KOPT-K1 (cell line): Measurements from ENCODE around the gene CDH18.

Source experiments
- H3K27ac ChIP-seq: fragments of 200-600 bp; sonication (generic); 2 replicates; pipeline ENCODE4 v1.5.1; 2016; ENCODE audit warnings: antibody characterized with exemption, mild to moderate bottlenecking, low read depth, low read length; ENCODE audit not compliant: poor library complexity, severe bottlenecking
- H3K36me3 ChIP-seq: fragments of 200-600 bp; sonication (generic); 2 replicates; pipeline ENCODE4 v1.5.1; 2017; ENCODE audit warnings: antibody characterized with exemption, mild to moderate bottlenecking, low read length, moderate library complexity; ENCODE audit not compliant: insufficient read depth
- H3K9me3 ChIP-seq: fragments of 200-600 bp; sonication (generic); 2 replicates; pipeline ENCODE4 v1.5.1; 2017; ENCODE audit warnings: antibody characterized with exemption, low read length, mild to moderate bottlenecking; ENCODE audit not compliant: insufficient read depth, poor library complexity, severe bottlenecking

Gene CDH18

DNA sequence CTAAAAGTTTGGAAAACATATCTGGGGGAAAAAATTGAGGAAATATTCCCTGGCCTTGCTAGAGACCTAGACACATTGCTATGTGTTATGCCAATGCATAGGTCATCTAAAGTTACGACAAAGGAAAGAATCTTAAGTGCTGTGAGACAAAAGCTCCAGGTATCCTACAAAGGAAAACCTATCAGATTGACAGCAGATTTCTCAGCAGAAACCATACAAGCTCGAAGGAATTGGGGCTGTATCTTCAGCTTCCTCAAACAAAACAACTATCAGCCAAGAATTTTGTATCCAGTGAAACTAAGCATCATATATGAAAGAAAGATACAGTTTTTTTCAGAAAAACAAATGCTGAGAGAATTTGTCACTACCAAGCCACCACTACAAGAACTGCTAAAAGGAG, 234.4 kb downstream of the CDH18 start:
- no peak overlapping the region for H3K27ac ChIP-seq
- no peaks in the 10 kb centered on the region for H3K9me3 ChIP-seq
- no peaks in the 10 kb centered on the region for H3K36me3 ChIP-seq

DNA sequence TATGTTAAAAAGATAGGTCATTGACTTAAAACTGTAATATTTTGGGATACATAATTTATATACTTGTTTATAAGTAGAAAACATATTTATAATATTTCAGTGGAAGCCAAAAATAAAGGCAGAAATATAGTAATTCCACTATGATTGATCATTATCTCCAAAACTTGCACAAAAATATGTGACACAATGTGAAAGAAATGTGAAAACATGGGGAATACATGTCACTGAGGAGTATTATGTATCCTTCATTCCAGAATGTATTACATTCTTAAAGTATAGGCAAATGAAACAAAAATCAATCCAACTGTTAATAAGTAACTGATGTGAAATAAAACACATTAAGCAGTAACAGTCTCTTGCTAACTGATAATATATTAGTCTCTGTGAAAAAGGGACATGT, 236.7 kb downstream of the CDH18 start:
- Histone ChIP-seq H3K36me3 (no peaks in the 10 kb centered on the region), H3K9me3 (no peaks in the 10 kb centered on the region), H3K27ac (no peak overlapping the region)

DNA sequence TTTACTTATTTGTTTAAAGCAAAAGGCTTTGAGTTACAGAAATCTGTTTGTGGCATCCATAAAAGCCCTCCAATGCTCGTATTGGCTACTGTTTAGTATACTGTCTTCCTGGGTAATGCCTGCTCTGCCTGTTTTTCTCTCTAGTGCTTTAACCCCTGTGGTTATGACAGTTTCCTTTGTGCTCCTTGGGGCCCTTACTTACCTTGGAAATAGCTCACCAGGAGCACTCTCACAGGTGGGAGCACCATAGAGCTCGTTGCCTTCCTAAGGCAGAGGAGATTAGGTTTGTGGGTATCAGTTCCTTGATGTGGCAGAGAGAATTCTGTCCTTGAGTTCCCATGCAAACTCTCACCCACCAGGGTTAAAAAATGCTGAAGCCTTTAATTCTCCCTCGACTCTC, 242.8 kb downstream of the CDH18 start:
- H3K27ac ChIP-seq, result no peak overlapping the region
- no peaks in the 10 kb centered on the region for H3K36me3 ChIP-seq
- H3K9me3 ChIP-seq, result no peaks in the 10 kb centered on the region

DNA sequence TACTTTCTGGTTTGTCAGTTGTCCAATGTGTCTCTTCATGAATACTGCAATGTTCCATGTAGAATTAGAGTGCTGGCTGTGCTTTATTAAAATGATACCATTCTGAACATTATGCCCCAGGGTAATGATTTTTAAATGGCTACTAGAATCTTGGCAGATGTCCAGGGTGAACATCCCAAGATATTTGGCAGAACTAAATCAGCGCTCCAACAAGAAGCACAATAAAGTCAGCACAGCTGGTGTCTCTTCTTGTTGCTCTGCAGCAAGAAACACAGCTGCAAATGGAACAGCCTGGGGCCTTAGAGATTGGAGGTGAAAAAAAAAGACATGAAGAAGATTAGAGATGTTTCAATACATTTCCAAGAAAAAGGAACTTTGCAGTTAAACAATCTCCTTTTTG, 248.3 kb downstream of the CDH18 start:
- no peaks in the 10 kb centered on the region for H3K9me3 ChIP-seq
- no peak overlapping the region for H3K27ac ChIP-seq
- no peaks in the 10 kb centered on the region for H3K36me3 ChIP-seq

DNA sequence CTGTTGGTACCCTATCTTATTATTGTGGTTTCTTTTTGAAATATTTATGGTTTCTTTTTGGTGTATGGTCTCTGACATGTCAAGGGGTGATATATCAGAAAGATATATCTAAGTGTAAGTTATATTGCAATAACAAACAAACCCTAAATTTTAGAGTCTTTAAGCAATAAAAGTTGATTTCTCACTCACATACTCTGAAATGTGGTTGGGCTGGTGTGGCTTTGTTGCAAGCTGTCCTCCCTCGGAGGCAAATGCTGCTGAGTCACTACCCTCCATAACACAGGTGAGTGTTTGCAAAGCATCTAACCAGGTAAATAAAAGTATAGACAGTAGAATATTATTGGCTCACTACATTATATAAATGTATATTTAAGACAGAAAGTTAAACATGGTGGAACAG, 253.2 kb downstream of the CDH18 start:
- no peaks in the 10 kb centered on the region for H3K9me3 ChIP-seq
- H3K36me3 ChIP-seq, result no peaks in the 10 kb centered on the region
- no peak overlapping the region for H3K27ac ChIP-seq

DNA sequence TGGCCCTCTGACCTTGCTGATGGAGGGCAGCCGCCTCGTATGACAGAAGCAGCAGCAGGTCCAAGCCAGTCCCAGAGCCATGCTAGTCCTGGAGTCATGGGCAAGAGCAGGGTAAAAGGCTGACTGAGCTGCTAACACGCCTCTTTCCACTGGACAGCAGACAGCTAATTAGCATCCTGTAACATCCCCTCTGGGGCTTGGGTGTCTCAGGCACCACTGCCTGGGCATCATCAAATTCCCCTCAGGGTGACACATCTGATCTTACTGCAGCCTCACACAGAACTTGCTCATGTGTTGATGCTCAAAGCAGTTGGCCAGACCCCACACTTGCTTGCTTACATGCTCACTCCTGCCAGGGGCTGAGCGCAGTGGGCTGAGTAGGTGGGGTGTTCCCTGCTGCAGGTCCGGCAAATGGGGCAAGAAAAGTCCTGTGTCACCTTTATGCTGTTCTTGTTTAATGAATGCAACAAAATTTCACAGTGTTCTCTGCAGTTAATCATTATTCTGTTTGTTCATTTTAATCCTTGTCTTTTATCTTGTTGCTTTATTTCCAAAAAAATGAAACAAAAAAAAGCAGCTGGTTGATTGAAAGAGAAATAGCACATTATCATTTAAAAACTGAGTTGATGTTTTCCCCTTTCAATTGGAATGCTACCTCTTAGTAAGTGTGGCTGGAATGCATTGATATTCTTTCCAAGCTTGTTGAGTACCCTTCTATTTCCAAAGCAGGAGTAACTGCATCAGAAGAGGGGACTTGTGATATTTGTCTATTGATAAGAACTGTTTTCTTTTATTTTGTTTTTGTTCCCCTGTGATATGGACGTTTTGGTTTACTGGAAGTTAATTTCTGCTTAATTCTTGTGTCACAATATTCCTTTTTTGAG, 254.1 kb downstream of the CDH18 start:
- no peak overlapping the region for H3K27ac ChIP-seq

DNA sequence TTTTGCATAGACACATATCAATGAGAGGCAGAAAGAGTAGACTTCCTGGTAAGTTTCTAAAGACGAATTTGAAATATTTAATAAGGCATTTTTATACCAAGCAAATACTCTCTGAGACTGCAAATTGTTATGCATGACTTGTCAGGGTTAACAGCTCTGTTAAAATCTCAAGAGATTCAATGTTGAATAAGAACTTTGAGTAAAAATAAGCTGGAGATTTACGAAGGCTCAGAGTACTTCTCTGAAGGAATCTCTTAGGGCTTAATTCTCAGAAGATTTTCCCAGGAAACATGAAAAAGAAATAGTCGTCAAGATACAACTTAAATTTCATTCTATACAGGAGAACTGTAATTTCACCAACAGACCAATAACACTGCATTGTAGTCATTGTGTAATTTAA, 259.4 kb downstream of the CDH18 start:
- Histone ChIP-seq H3K9me3 (no peaks in the 10 kb centered on the region), H3K27ac (no peak overlapping the region), H3K36me3 (no peaks in the 10 kb centered on the region)

More for the DNA sequence above, 254.1 kb downstream of the CDH18 start:
- Histone ChIP-seq H3K9me3 (no peaks in the 10 kb centered on the region), H3K36me3 (no peaks in the 10 kb centered on the region)

DNA sequence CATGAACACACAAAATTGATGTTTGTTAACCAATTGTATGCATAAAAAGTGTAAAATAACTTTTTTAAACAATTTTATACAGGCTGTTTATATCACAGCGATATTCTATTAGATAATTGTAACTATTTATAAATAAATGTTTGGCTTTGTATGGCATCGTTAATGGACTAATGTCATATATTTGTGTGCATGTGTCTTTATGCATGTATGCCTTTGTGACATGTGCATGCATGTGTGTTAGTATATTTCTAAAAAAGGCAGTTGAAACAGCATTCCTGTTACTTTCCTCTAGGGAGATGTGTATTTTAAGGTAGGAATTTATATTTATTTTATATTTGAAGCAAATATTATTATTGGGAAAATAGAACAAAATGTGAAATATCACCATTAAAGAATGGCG, 268.9 kb downstream of the CDH18 start:
- H3K9me3 ChIP-seq, result no peaks in the 10 kb centered on the region
- H3K27ac ChIP-seq, result no peak overlapping the region
- no peaks in the 10 kb centered on the region for H3K36me3 ChIP-seq

DNA sequence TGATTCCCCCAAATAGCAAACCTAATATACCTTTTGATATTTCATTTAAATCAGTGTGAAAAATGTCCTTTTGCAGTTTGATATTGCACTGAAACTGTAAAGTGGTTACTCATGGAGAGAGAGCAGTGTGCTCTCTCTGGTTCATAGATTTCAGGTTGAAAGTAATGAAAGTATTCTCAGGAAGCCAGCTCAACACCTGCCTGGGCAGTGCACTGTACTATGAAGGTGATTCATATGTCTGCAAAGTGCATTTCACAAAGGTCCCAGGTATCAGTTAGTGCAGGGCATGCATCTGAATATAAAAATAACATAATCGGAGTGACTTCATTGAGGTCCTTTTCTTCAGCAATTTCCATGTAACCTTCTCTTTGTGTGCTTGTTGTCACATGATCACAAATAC, 274.3 kb downstream of the CDH18 start:
- Histone ChIP-seq H3K36me3 (no peaks in the 10 kb centered on the region), H3K27ac (no peak overlapping the region), H3K9me3 (no peaks in the 10 kb centered on the region)

DNA sequence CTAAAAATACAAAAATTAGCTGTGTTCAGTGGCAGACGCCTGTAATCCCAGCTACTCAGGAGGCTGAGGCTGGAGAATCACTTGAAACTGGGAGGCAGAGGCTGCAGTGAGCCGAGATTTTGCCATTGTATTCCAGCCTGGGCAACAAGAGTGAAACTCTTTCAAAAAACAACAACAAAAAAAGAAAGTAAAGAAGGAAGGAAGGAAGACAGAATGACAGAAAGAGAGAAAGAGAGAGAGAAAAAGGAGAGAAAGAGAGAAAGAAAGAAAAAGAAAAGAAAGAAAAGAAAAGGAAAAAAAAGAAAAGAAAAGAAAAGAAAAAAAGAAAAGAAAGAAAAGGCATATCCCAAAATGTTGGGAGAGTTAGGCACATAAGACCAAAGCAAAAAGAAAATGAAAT, 278.6 kb downstream of the CDH18 start:
- Histone ChIP-seq H3K36me3 (no peaks in the 10 kb centered on the region), H3K9me3 (no peaks in the 10 kb centered on the region), H3K27ac (no peak overlapping the region)

DNA sequence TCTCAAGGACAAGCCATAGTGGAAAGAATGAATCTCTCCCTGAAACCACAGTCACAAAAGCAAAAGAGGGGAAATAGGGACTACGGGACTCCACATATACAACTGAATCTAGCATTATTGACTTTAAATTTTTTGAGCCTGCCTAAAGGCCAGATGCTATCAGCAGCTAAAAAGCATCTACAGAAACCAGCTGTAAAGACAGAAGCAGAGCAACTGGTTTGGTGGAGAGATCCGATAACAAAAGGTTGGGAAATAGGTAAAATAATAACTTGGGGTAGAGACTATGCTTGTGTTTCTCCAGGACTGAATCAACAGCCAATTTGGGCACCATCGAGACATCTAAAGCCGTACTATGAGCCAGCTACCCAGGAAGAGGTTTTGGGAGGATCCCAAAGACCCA, 281.2 kb downstream of the CDH18 start:
- H3K36me3 ChIP-seq, result no peaks in the 10 kb centered on the region
- H3K9me3 ChIP-seq, result no peaks in the 10 kb centered on the region
- no peak overlapping the region for H3K27ac ChIP-seq

DNA sequence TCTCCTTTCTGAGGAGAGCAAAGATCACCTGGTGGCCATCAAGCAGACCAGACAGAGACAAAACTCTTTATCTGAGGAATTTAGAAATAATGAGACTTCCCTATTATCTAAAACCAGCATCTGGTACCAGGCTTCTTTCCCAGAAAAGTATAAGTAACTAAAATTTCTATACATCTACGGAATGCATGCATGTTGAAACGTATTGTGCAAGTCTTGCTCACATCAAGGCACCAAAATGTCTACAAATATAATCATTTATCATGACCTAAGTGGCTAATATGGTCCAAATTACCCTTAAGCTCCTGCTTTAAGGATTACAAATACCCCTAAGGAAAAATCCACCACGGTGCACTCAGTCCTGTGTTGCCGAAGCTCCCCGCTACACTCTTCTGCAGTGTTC, 286.3 kb downstream of the CDH18 start:
- Histone ChIP-seq H3K9me3 (no peaks in the 10 kb centered on the region), H3K36me3 (no peaks in the 10 kb centered on the region), H3K27ac (no peak overlapping the region)

DNA sequence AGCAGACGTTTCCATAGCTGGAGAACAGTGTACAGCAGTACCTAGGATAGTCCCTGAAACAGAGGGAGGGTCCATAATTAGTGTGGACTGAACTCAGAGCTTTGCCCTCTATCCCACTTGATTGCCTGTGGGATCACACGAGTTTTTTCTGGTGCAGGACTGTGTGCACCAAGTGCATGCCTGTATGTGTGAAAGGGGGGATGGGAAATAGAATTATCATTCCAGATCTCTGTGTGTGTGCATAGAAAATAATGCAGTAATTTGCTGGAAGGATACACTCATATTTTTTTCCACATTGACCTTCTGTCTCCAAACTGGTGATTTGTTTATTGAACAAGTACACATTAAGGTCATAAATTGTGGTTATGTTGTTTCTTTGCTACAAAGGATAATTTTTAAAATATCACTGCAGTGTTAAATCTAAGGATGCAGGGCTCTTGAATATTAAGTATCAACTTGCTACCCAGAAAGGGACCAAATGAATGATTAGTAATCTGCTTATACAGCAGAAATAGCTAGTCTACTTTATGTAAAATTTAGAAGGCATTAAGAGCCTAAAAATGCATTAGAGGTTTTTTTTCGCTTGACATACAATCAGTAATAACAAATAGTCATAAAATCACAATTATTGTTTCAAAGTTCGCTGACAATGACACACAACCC, 292.9 kb downstream of the CDH18 start:
- Histone ChIP-seq H3K36me3 (no peaks in the 10 kb centered on the region), H3K27ac (no peak overlapping the region), H3K9me3 (no peaks in the 10 kb centered on the region)

DNA sequence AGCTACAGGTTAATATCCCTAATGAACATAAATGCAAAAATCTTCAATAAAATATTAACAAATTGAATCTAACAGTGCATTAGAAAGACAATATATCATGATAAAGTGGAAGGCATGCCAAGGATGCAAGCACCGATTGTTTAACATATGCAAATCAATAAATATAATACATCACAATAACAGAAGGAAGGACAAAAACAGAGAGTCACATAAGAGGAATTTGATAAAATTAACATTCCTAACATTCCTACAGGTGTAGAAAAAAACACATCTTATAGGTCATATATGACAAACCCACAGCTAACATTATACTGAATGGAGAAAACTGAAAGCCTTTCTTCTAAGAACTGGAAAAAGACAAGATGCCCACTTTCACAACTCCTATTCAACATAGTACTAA, 297.0 kb downstream of the CDH18 start:
- no peak overlapping the region for H3K27ac ChIP-seq
- no peaks in the 10 kb centered on the region for H3K9me3 ChIP-seq
- H3K36me3 ChIP-seq, result no peaks in the 10 kb centered on the region

DNA sequence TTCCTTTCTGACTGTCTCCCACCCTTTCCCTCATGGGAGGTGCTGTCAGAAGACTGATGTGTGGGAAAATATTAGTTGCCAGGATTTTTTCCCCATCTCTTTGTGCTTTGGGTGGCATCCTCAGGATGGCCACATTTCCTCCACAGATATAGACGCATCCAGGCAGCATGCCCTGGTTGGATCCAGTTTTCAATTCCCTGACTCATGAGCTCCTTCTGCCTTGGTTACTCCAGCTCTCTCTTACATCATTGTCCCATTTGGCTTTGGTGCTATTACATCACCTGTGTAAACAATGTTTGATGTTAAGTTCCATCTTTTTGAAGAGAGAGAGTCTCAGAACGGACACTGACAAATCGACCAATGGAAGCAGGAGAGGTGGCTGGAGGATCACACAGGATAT, 302.5 kb downstream of the CDH18 start:
- no peak overlapping the region for H3K27ac ChIP-seq
- H3K36me3 ChIP-seq, result no peaks in the 10 kb centered on the region
- H3K9me3 ChIP-seq, result no peaks in the 10 kb centered on the region

DNA sequence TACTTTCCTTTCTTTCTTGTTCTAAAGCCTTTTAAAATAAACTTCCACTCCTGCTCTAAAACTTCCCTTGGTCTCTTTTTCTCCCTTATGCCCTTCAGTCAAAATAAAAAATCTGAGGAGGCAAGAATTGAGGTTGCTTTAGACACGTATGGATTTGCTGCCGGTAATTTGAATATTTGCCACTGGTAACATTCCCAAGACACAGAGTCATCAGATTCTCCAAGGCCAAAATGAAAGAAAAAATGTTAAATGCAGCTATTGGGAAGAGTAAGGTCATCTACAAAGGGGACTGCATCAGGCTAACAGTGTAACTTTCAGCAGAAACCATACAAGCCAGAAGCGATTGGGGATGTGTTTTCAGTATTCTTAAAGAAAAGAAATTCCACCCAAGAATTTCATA, 311.1 kb downstream of the CDH18 start:
- H3K36me3 ChIP-seq, result no peaks in the 10 kb centered on the region
- no peak overlapping the region for H3K27ac ChIP-seq
- H3K9me3 ChIP-seq, result no peaks in the 10 kb centered on the region
